GF-D8 (cell line): ENCODE measurements around the gene SNAP47.

Experiments used
- DNase-seq: peaks from one replicate; lab custom pipeline; 2025; lab: John Stamatoyannopoulos, UW

The SNAP47 gene

DNA sequence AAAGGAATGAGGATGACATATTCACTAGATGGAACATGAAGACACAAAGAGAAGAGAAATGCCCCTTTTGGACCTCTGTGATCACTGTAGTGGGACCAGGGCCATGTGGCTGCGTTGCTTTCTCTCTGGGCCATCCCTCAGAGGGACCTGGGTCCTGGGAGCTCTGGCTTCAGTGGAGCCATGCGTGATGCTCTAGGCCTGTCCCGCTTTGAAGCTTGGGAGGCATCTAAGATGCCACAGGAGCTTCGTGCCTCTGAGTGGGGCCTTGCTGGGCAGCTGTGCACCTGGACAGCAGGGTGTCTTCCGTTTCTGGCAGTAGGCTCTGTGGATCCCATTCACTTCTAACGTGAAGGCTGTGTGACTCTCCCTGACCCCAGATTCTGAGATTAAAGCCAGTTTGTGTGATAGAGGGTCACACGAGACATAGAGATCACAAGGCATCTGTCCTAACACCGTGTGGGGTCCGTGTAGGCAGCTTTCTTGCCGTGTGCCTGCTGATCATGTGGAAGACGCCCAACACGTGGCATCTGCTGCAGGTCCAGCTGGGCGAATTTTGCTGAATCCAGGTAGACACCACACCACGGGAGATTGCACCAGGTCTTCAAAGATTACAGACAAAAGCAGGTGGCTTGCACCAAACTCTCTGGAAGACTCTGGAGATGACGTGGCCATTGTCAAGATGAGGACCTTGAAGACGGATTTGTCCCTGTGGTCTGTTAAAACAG, 63.0 kb downstream of the SNAP47 start:
- no peak for DNase-seq

DNA sequence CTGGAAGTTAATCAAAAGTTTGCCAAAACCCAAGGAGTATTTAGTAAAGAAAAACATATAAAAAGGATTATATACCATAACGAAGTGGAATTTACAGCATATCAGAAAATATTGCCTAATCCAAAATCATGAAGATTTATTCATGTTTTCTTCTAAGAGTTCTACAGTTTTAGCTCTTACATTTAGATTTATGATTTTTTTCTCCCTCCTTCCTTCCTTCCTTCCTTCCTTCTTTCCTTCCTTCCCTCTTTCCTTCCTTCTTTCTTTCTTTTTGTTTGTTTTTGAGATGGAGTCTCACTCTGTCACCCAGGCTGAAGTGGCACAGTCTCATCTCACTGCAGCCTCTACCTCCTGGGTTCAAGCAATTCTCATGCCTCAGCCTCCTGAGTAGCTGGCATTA, 64.5 kb downstream of the SNAP47 start:
- DNase-seq: no peak

DNA sequence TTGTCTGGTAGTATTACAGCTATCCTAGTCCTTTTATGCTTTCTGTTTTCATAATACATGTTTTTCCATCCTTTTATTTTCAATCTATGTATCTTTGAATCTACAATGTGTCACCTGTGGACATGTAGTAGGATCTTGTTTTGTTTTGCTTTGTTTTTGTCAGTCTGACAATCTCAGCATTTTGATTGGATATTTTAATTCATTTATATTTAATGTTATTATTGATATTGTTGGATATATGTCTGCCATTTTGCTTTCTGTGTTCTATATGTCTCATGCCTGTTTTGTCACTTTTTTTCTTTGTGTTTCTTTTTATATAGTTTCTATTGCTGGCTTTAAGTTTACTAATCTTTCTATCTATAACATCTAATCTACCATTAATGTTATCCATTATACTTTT, 68.7 kb downstream of the SNAP47 start:
- DNase-seq: no peak

DNA sequence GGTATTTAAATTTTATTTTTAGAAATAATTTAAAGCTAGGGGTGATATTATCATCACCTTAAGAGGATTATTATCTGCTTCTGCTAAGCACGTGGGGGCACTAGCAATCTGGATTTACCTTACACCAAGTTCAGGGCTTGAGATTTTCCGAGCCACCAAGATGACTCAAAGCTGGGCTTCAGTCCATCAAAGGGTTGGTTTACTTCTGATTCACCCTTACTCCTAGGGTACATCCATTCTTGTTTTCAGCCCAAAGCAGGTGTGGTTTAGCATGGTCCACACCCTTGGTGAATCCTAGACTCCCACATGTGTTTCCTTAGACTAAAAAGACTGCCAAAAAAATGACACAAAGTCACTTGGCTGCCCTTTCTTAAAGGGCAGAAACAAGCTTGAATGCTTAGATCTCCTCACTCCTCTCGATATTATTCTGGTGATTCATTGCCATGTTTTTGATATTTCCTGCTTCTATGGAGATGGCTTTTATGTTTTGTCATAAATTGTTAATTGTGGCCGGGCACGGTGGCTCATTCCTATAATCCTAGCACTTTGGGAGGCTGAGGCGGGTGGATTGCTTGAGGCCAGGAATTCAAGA, 70.5 kb downstream of the SNAP47 start:
- DNase-seq: no peak

DNA sequence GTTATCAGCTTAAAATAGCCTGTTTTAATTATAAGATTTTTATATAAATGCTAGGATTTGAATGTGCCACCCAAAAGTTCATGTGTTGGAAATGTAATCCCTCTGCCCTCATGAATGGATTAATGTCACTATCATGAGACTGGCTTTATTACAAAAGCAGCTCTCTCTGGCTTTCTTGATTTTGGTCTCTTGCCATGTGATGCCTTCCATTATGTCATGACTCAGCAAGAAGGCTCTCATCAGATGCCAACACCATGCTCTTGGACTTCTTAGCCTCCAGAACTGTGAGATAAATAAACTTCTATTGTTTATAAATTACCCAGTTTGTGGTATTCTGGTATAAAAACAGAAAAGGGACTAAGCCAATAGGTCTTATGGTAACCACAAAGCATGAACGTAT, 73.3 kb downstream of the SNAP47 start:
- DNase-seq: no peak

DNA sequence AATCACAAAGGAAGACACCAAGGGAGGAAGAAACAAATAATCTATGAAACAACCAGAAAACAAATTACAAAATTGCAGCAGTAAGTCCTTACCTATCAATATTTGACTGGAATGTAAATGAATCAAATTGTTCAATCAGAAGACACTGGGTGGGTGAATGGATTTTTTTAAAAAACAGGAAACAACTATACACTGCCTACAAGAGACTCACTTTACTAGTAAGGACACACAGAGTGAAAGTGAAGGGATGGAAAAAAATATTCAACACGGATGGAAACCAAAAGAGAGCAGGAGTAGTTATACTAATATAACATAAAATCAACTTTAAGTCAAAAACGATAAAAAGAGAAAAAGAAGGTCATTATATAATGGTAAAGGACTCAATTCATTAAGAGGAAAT, 73.8 kb downstream of the SNAP47 start:
- DNase-seq: no peak

DNA sequence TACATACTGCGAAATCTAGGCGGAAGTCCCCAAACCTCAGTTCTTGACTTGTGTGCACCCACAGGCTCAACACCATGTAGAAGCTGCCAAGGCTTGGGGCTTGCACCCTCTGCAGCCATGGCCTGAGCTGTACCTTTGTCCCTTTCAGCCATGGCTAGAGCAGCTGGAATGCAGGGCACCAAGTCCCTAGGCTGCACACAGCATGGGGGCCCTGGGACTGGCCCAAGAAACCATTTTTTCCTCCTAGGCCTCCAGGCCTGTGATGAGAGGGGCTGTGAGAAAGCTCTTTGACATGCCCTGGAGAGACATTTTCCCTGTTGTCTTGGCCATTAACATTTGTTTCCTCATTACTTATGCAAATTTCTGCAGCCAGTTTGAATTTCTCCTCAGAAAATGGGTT, 78.7 kb downstream of the SNAP47 start:
- no peak for DNase-seq

DNA sequence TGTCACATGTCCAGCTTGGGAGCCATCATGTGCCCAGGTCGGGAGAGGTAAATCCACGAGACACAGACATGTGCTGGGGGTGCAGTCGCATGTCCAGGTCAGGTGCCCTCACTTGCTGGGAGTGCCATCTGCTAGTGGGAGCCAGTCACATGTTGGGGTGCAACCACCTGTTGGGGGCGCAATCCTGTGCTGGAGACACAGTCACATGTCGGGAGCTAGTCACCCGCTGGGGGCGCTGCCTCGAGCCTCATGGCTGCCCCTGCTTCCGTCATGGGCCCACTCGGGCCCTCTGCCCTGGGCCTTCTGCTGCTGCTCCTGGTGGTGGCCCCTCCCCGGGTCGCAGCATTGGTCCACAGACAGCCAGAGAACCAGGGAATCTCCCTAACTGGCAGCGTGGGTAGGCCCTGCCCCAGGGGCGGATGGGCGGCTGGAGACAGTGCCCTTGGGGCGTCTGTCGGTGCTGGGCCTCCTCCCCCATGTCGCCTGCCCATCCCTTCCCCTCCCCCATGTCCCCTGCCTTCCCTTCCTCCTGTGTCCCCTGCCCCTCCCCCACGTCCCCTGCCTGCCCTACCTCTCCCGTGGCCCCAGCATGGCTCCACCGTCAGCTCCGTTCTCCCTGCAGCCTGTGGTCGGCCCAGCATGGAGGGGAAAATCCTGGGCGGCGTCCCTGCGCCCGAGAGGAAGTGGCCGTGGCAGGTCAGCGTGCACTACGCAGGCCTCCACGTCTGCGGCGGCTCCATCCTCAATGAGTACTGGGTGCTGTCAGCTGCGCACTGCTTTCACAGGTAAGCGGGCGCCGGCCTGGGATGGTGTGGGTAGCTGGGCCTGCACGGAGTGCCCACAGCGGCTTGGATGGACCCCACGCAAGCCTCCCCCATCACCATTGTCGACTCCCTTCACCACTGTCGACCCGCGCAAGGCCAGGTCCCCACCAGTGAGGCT, 80.5 kb downstream of the SNAP47 start, which contains the start of gene PRSS38:
Gene PRSS38 (plus strand): TSS at position 208 of the 942 bp plus-strand sequence. CDS start 42 bp downstream, at position 250.
- DNase-seq: no peak

DNA sequence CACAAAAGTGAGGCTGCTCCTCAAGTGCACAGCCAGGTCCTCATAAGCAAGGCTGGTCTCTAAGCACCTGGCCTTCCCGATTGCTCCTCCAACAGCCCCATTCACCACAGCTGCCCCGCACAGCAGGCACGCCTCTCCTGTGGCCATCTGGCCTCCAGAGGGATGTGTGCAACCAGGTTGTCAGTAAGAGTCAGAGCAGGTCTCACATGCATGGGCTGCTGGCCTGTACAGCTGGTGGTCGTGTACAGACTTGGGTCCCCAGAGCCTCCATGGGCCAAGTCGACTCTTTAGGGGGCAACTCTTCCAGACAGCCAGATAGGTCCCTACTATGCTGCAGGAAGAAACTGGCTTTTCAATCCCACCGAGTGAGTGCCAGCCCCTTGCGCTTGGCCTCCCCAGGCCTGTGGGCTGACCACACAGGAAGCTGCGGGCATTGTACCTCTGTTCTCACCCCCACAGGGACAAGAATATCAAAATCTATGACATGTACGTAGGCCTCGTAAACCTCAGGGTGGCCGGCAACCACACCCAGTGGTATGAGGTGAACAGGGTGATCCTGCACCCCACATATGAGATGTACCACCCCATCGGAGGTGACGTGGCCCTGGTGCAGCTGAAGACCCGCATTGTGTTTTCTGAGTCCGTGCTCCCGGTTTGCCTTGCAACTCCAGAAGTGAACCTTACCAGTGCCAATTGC, 81.7 kb downstream of the SNAP47 start:
- DNase-seq: no peak

DNA sequence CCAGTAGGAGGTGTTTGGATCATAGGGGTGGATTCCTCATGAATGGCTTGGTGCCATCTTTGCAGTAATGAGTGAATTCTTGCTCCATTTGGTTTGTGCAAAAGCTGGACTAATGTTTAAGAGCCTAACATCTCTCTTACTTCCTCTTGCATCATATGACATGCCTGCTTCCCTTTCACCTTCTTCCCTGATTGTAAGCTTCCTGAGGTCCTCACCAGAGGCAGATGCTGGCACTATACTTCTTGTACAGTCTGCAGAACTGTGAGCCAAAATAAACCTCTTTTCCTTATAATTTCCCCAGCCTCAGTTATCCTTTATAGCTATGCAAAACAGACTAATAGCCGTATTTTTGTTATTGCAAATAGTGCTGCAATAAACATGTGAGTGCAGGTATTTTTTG, 88.3 kb downstream of the SNAP47 start:
- no peak for DNase-seq

DNA sequence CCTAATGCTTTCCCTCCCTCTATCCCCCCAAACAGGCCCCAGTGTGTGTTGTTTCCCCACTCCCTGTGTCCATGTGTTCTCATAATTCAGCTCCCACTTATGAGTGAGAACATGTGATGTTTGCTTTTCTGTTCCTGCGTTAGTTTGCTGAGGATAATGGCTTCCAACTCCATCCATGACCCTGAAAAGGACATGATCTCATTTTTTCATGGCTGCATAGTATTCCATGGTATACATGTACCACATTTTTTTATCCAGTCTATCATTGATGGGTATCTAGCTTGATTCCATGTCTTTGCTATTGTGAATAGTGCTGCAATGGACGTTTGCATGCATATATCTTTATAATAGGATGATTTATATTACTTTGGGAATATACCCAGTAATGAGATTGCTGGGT, 89.0 kb downstream of the SNAP47 start:
- DNase-seq: no peak

DNA sequence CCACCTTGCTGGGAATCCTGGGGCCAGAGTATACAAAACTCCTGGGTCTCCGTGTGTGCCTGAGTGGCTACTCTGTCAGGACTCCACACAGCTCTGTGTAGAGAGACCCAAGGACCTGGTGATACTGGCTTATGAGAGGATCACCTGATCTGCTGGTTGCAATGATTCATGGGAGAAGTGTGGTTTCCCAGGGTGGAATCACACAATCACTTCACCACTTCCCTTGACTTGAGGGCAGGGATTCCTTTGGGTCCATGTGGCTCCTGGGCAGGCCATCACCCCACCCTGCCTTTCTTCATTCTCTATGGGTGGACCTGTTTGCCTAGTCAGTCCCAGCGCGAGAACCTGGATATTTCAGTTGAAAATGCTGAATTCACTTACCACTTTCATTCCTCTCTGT, 93.6 kb downstream of the SNAP47 start:
- no peak for DNase-seq
